Kidney tubule cell (primary cell): Measurements from ENCODE around the gene CCDC15.

Experiments
- DNase-seq: peaks from one replicate; pipeline ENCODE4 v3.0.0-alpha.2; 2018; ENCODE audit warnings: low spot score

CCDC15 gene

GRCh38 chr11:125069008-125069407, 115.0 kb downstream of the CCDC15 start:
- no peak for DNase-seq

- DNase-seq, result peak; percentile 61
These were observed 115.8 kb downstream of the CCDC15 start for GRCh38 chr11:125069796-125070195.

DNA sequence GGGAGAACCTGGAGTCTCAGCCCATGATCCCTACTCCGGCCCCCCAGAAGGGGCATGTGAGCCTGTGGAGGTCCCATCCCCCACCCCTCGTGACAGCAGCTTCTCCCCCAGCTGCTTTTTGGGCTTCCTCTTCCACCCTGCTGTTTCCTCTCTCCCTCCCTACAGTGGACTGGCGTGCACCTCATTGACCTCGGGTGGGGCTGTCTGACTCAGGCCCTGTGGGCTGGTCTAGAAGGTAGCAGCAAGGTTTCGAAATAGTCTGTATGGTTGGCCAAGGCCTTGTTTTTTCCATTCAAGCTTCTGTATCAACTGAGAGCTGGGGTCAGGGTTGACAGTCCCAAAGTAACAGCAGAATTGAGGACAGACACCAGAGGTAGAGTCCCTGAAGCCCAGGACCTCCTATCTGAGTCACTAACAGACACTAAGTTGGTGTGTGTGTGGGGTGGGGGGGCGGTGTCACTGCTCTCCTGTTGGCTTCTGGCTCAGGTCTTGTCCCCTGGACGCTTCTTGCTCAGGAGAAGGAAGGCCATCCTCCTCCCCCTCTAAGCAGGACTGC, 116.8 kb downstream of the CCDC15 start:
- peak; percentile 66 for DNase-seq

DNA sequence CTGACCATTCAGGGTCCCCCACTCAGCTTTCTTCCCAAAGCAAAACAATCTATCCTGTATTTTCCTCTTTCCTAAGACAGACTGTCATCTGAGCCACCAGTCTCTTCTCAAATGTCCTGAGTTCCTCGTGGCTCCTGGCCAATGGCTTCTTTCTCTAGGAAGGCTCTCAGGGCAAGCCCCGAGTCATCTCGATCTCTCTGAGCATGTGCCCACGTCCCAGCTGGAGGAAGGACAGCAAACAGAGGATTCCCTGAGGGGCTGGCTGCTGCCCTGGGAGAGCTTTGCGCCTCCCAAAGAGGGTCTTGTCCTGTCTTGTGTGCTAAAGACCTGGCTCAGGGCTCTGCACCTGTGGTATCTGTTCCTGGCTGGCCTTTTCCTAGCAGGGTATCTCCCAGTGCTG, 117.4 kb downstream of the CCDC15 start:
- peak; percentile 23 for DNase-seq

DNA sequence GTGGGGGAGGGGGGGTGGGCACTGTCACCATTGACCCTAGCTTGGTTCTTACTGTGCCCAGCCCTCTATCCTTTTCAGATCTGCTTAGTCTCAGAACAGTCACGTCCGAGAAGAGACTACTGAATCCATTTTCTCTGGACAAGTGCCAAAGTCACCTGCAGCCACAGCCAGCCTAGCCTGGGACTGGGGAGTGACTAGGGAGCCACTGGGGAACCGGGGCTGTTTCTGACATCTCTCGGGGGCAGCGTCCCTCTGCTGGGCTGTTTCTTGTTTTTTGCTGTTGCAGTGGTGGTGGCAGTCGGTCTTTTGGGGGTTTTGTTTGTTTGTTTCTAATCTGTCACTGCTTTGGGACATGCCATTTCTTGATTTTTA, 117.8 kb downstream of the CCDC15 start:
- DNase-seq, result no peak

DNA sequence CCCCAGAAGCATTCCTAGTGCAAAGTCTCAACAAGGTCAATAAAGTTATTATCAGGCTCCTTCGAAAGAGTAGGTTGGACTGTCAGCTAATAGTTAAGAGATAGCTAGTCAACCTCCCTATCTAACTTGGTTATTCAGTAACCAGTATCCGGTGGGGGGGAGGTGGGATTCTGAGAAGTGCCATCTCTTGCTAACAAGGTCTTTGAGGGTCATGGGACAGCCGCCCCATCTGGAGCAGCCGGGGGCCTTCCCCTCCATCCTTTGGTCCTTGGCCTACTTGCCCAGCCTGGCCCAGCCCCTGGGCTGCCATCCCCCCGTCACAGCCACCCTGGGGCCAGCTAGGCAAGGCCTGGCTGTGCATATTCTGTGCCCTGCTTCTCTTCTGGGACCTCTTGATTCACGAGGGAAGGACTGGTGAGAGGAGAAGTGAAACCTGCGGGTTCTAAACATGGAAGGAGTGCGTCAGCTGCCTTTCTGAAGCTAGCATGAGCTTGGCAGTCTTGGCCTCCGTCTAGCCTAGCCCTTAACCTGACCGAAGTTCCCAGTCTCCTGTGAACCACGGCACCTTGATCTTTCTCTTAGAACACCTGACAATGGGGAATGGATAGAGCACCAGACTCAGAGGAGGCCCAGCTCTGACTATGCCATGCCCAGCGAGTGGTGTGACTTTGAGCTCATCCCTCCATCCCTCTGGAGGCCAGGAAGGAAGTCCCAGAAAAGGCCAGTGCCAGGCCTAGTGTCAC, 118.4 kb downstream of the CCDC15 start:
- DNase-seq, result no peak

- no peak for DNase-seq
These were observed 119.1 kb downstream of the CCDC15 start for GRCh38 chr11:125072961-125073590.

DNA sequence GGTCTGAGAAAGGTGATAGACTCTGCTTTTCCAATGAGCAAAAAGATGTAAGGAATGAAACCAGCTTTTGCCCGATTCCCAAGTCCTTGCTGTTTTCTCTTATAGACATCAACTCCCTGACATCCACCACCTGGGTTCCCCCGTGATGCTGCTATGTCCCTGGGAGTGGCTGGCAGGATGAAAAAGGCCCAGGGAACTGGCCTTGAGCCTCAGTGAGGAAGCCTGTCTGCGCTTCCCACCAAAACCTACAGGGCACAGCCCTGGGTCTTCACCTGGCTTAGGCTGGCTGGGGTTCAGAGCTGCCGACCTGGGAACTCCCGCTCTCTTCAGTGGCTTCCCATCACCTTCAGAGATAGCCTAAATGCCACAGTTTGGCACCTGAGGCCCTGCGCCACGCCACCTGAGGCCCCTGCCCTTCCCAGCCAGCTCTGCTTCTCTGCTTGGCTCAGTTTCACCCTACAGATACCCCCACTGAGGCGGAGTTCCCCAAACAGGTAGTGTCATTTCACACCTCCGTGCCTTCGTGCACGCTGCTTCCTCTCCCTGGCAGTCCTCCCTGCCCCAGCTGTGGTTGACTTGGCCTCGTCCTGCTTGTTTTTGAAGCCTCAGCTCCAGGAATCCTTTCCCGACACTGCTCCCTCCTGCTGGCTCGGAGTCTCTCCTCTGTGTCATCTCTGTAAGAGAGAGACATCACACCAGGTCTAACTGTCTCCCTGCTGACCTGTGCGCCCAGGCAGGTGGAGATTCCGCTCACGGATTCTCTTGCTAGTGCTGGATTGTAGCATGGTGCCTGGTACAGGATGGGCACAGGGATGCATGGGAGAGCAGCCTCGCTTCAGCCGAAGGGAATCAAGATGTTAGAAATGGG, 119.8 kb downstream of the CCDC15 start:
- DNase-seq, result no peak

DNA sequence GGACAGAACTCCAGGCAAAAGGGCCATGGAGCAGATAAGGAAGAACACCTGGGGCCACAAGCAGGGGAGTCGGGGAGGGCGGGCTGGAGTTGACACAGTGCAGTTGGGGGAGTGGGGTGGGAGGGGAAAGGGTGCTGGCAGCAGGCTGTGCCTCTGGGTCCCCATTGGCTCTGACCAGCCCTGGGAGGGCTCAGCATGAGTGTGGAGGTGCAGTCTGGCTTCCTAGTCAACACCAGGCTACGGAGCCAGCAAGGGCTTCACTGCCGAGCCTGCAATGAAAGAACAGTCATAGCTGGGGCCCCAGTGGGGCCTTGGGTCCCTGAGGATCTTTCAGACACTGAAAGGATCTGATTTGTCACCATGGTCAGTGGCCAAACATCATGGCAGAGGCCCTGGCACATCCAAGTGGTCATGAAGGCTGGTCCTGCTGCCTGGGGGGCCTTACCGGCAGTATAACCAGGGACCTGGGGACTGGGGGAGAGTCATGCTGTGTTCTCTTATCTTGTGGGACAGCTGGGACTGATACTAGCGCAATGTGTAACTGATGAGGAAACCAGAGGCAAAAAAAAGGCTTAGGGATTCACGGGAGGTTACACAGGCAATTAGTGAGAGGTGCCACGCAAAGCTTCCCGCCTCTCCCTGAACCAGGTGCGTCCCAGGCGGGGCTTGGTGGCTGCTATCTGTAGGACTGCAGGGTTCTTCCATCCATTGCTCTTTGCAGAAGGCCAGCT, 120.7 kb downstream of the CCDC15 start:
- DNase-seq, result no peak

GRCh38 chr11:125075242-125075625, 121.2 kb downstream of the CCDC15 start:
- no peak for DNase-seq

- DNase-seq, result no peak
These were observed 121.9 kb downstream of the CCDC15 start for GRCh38 chr11:125075900-125076317.

DNA sequence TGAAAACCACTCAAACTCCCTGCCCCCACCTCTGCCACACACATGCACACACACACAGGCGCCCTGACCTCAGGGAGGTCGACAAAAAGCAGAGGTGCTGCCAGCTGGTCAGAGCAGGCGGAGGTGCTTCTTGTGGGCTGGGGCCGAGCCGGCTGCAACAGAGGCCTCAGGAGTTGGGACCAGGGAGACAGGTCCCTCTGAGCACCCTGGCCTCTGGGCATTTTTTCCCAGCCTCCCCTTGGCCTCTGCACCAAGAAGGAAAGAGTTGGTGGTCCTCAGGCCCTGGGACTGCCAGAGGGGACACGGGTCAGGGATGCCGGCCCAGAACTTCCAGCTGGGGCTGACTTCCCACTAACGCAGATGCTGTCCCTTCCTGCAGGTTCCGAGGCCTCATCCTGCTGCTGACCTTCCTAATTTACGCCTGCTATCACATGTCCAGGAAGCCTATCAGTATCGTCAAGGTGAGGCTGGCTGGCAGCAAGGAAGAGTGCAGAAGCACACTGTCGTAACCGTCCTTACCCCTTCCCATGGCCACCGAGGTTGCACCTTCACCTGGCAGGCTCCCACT, 122.5 kb downstream of the CCDC15 start:
- no peak for DNase-seq

GRCh38 chr11:125078016-125078415, 124.0 kb downstream of the CCDC15 start:
- DNase-seq, result no peak

GRCh38 chr11:125078516-125079140, 124.6 kb downstream of the CCDC15 start:
- DNase-seq, result no peak

- DNase-seq, result no peak
These were observed 125.3 kb downstream of the CCDC15 start for GRCh38 chr11:125079151-125079877.

DNA sequence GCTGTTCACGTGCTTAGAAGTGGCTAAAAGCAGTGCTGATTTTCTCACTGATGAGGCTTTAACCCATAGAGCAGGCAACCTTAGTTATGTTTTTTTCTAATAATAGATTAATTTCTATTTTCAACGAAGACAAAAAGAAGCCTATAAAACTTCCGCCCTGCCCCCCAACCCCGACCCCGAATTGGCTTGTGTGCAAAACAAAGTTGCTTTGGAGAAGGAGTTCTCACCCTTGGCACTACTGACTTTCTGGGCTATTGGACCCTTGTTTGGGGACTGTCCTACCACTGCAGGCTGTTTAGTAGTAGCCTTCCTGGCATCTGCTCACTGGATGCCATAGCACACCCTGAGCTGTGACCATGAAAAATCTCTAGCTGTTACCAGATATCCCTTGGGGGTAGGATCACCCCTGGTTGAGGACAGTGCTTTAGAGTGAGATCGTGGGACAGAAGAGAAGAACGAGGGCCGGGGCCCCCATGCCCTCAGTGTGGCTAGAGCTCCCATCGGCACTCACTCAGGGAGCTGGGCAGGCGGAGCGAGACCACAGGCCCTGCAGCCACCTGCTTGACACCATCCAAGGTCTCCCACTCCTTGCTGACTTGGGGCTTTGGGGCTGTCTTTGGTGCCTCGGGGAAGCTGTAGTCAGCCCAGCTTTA, 126.0 kb downstream of the CCDC15 start:
- no peak for DNase-seq

DNA sequence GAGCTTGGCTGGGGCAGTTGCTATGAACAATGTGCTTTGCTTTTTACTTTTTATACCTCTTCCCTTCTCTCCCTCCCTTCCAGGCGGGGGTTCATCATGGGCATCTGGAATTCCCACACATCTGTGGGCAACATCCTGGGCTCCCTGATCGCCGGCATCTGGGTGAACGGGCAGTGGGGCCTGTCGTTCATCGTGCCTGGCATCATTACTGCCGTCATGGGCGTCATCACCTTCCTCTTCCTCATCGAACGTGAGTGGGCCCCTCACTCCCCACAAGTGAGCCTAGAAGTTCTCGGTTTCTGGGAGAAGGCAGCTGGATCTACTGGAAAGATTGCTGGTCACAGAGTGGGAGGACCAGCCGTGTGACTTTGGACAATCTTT, 126.5 kb downstream of the CCDC15 start:
- no peak for DNase-seq

DNA sequence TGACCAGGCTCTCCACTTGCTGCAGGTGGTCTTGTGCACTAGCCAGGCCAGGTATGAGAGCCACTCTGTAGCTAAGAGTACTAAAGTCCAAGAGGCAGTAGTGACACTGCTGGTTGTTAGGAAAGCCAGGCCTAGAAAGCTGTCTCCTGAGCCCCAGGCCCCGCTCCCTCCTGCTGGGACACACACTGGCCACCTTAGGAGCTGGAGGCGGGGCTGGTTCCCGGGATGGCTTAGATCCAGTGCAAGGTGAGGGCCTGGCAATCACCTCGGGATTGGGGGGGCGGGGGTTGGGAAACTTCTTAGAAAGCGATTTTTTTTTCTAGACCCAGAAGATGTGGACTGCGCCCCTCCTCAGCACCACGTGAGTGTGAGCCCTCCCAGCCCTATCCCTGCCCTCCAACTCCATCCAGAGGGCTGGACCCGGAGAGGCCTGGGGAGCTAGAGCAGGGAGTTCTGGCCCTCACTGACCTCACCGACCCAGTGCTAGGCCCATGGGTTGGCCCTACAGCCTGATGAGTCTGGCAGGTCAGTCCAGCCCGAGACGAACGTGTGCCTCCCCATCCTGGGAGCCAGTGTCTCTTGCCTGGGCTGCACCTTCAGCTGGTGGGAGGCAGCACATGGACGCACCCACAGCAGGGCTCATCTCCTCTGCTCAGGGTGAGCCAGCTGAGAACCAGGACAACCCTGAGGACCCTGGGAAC, 127.2 kb downstream of the CCDC15 start:
- no peak for DNase-seq

DNA sequence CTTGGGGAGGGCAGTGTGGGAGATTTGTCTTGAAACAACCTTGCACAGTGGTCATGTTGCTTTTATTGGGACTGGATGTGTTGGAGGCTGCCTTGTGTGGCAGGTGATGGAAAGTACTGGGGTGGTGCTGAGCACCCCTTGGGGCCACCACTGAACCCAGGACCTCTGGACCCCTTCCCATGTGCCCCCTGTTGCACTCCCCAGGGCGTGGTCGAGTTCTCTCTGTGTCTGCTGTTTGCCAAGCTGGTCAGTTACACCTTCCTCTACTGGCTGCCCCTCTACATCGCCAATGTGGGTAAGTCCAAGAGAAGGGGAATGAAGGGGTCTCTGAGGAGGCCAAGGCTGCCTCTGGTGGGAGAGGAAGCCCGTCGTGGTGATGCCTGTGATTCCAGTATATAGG, 128.0 kb downstream of the CCDC15 start:
- DNase-seq, result no peak
